ENCODE data around the gene LDLRAD3.
"Not testable (repeated sequence)": the region's sequence is repeated elsewhere in the genome, so short reads cannot be mapped to it uniquely, and the experiment has no call there.

The LDLRAD3 gene

GRCh38 chr11:35995681-35996271, 51.9 kb downstream of the LDLRAD3 start:
- no peak for DNase-seq

GRCh38 chr11:35997902-35998520, 54.1 kb downstream of the LDLRAD3 start:
- DNase-seq: no peak

GRCh38 chr11:35998634-35999033, 54.8 kb downstream of the LDLRAD3 start:
- no peak for DNase-seq

GRCh38 chr11:36000616-36001190, 56.8 kb downstream of the LDLRAD3 start:
- DNase-seq: no peak

- DNase-seq: no peak
These were observed 58.3 kb downstream of the LDLRAD3 start for GRCh38 chr11:36002196-36002595.

GRCh38 chr11:36002796-36003195, 58.9 kb downstream of the LDLRAD3 start:
- no peak for DNase-seq

- DNase-seq: no peak
These were observed 62.7 kb downstream of the LDLRAD3 start for GRCh38 chr11:36006556-36006955.

GRCh38 chr11:36007127-36007655, 63.3 kb downstream of the LDLRAD3 start:
- DNase-seq: no peak

- DNase-seq: no peak
These were observed 64.7 kb downstream of the LDLRAD3 start for GRCh38 chr11:36008584-36008983.

- no peak for DNase-seq
These were observed 65.6 kb downstream of the LDLRAD3 start for GRCh38 chr11:36009473-36009872.

- DNase-seq: peak; percentile 72
These were observed 66.3 kb downstream of the LDLRAD3 start for GRCh38 chr11:36010010-36010740.

- no peak for DNase-seq
These were observed 67.7 kb downstream of the LDLRAD3 start for GRCh38 chr11:36011574-36011973.

- DNase-seq: no peak
These were observed 68.6 kb downstream of the LDLRAD3 start for GRCh38 chr11:36012455-36012854.

- DNase-seq: no peak
These were observed 69.1 kb downstream of the LDLRAD3 start for GRCh38 chr11:36012979-36013378.

- not testable (repeated sequence) for DNase-seq
These were observed 69.6 kb downstream of the LDLRAD3 start for GRCh38 chr11:36013446-36013845.

- no peak for DNase-seq
These were observed 70.4 kb downstream of the LDLRAD3 start for GRCh38 chr11:36013950-36014897.

- no peak for DNase-seq
These were observed 71.2 kb downstream of the LDLRAD3 start for GRCh38 chr11:36014898-36015665.

GRCh38 chr11:36015799-36016198, 71.9 kb downstream of the LDLRAD3 start:
- no peak for DNase-seq

GRCh38 chr11:36016263-36016662, 72.4 kb downstream of the LDLRAD3 start:
- no peak for DNase-seq

- DNase-seq: no peak
These were observed 72.8 kb downstream of the LDLRAD3 start for GRCh38 chr11:36016709-36017108.

GRCh38 chr11:36019005-36019596, 75.2 kb downstream of the LDLRAD3 start:
- no peak for DNase-seq

Measured in SHP77 treated with DMSO at 0.1 percent for 48 hours (cell line).